Keratinocyte (primary cell): Measurements from ENCODE around the gene RNF8. TPM values are rescaled to one million over a fixed set of nuclear protein-coding genes. Genes with fewer than 3 reads are reported as not detected.

ENCODE experiments used
- DNase-seq: peaks from one replicate; pipeline ENCODE4 v3.0.0-alpha.2; 2011; ENCODE audit warnings: low read depth, missing footprints, low spot score
- FAIRE-seq: peaks from 2 replicates; lab custom pipeline; 2011; peaks lifted over from hg19 to GRCh38; lab: Jason Lieb, UNC
- H2AFZ ChIP-seq: 2 replicates; pipeline ENCODE4 v1.6.0; 2012; ENCODE audit warnings: low read length, control low read depth, inconsistent platforms; ENCODE audit not compliant: control insufficient read depth
- H3K27ac ChIP-seq: 2 replicates; pipeline ENCODE4 v1.5.1; 2011; ENCODE audit warnings: low read length; ENCODE audit not compliant: control insufficient read depth, insufficient read depth
- H3K27me3 ChIP-seq: 3 replicates; pipeline ENCODE4 v1.6.0; 2011; ENCODE audit warnings: low read length; ENCODE audit not compliant: control insufficient read depth, insufficient read depth; ENCODE audit errors: extremely low read depth
- H3K36me3 ChIP-seq, 2 experiments: 2 replicates in 1 of 2; 3 replicates in 1 of 2; pipeline ENCODE4 v1.5.1; 2011; ENCODE audit warnings: low read length in 2 of 2, mild to moderate bottlenecking in 1 of 2; ENCODE audit not compliant: control insufficient read depth in 2 of 2, insufficient read depth in 2 of 2; ENCODE audit errors: extremely low read depth in 1 of 2
- H3K4me1 ChIP-seq: 3 replicates; pipeline ENCODE4 v1.5.1; 2011; ENCODE audit warnings: low read length; ENCODE audit not compliant: control insufficient read depth, insufficient read depth; ENCODE audit errors: extremely low read depth
- H3K4me2 ChIP-seq: 3 replicates; pipeline ENCODE4 v1.6.0; 2011; ENCODE audit warnings: low read depth, low read length; ENCODE audit not compliant: control insufficient read depth, insufficient read depth; ENCODE audit errors: extremely low read depth
- H3K4me3 ChIP-seq, 3 experiments: fragments of 200-600 bp in 1 of 3; sonication (generic) in 1 of 3; 2 replicates in 2 of 3; 3 replicates in 1 of 3; pipeline ENCODE4 v1.5.1; 2011 to 2016; ENCODE audit warnings: low read length in 3 of 3, mild to moderate bottlenecking in 3 of 3, control low read depth in 2 of 3, inconsistent platforms in 1 of 3, low read depth in 1 of 3, mixed read lengths in 1 of 3, mixed run types in 1 of 3, moderate library complexity in 1 of 3; ENCODE audit not compliant: control insufficient read depth in 2 of 3, insufficient read depth in 2 of 3; ENCODE audit errors: extremely low read depth in 1 of 3
- H3K79me2 ChIP-seq: 2 replicates; pipeline ENCODE4 v1.6.0; 2012; ENCODE audit warnings: low read length; ENCODE audit not compliant: control insufficient read depth, insufficient read depth
- H3K9ac ChIP-seq: 3 replicates; pipeline ENCODE4 v1.6.0; 2011; ENCODE audit warnings: low read length; ENCODE audit not compliant: control insufficient read depth, insufficient read depth; ENCODE audit errors: extremely low read depth
- H3K9me1 ChIP-seq: 3 replicates; pipeline ENCODE4 v1.6.0; 2011; ENCODE audit warnings: low read length; ENCODE audit not compliant: control insufficient read depth, insufficient read depth; ENCODE audit errors: extremely low read depth
- H3K9me3 ChIP-seq: 2 replicates; pipeline ENCODE4 v1.5.1; 2012; ENCODE audit warnings: low read depth, low read length; ENCODE audit not compliant: control insufficient read depth
- H4K20me1 ChIP-seq: 3 replicates; pipeline ENCODE4 v1.6.0; 2011; ENCODE audit warnings: low read length; ENCODE audit not compliant: control insufficient read depth, insufficient read depth; ENCODE audit errors: extremely low read depth
- CTCF ChIP-seq, 3 experiments: IDR thresholded peaks in 1 of 3; conservative IDR thresholded peaks in 1 of 3; optimal IDR thresholded peaks in 1 of 3; 2 replicates in 2 of 3; 3 replicates in 1 of 3; pipeline versions ENCODE3 to v1.5.1; 2011; ENCODE audit warnings: low read length in 3 of 3, mild to moderate bottlenecking in 3 of 3, moderate library complexity in 2 of 3, control low read depth in 1 of 3, inconsistent platforms in 1 of 3; ENCODE audit not compliant: insufficient read depth in 2 of 3; ENCODE audit errors: extremely low read depth in 1 of 3
- EZH2 ChIP-seq: IDR thresholded peaks from one replicate; pipeline ENCODE4 v1.6.1; 2012; ENCODE audit warnings: inconsistent platforms, mild to moderate bottlenecking, low read length, moderate library complexity
- dilution Hi-C: fragments of 300-500 bp; cut with MboI; formaldehyde crosslinking; loops from one replicate; pipeline ENCODE4 v1.7.0; 2020; ENCODE audit warnings: low sequenced_read_pairs; ENCODE audit not compliant: extremely low pct_ligation_motif_present
- polyA plus RNA-seq, 5 experiments: library from polyadenylated mRNA; depleted of rRNA in 3 of 5; stranded (reverse) in 3 of 5; stranded (forward) in 1 of 5; unstranded in 1 of 5; fragments of >200 nt; gene quantifications; 1 replicate in 1 of 5; 2 replicates in 3 of 5; 3 replicates in 1 of 5; pipeline versions ENCODE4 v1.2.1 to v1.2.3, GENCODE V29; 2011 to 2012; ENCODE audit warnings: missing spikeins in 2 of 5, low read depth in 1 of 5, low replicate concordance in 1 of 5

RNF8 gene
- polyA plus RNA-seq, 1 donor (not counting 4 experiments of a cell fraction or from before 2014, with no cell fraction given): 34.5 TPM

DNA sequence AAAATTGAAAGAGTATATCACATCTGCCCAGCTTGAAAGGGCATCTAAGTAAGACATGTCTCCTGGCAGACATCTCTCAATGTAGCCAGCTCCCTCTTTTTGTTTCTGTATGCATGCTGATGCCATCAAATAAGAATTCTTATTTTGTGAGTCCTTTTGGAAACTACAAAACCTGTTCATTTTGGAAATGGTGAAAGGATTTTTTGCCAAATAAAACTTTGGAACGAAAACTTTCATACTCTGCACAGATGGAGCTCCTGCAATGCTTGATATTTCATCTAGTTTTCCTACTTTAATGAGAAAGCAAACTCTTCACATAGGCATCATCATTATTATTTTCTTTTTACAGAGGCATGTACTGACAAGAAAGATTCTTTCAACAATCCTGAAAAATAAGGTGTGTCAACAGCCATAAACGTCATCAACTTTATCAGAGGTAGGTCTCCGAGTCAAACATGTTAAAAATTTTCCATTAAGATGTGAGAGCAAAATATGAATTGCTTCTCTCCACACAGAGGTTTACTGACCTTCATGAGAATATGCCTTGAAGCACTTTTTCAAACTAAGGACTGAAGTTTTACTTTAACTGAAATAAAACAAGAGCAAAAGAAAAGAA, 53.1 kb downstream of the RNF8 start:
- peak overlapping the region; percentile 79 for H3K27ac ChIP-seq
- FAIRE-seq: peak; percentile 29
- dilution Hi-C loops: no loop called here

DNA sequence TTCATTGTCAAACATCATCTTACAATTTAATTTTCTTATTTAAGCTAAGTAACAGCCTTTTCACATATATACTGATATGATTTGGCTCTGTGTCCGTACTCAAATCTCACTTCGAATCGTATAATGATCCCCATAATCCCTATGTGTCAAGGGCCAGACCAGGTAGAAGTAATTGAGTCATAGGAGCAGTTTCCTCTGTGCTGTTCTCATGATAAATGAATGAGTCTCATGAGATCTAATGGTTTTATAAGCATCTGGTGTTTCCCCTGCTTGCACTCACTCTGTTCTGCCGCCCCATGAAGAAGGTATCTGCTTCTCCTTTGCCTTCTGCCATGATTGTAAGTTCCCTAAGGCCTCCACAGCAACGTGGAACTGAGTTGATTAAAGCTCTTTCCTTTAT, 54.2 kb downstream of the RNF8 start:
- Histone ChIP-seq H3K4me3 (no peak overlapping the region), H3K4me2 (no peak overlapping the region), H3K4me1 (peaks cover 15% of the 10 kb centered on the region), H4K20me1 (no peaks in the 10 kb centered on the region), H3K9ac (no peak overlapping the region), H3K9me1 (no peaks in the 10 kb centered on the region), H3K9me3 (no peaks in the 10 kb centered on the region), H3K36me3 (no peaks in the 10 kb centered on the region), H3K79me2 (no peaks in the 10 kb centered on the region), H3K27me3 (no peaks in the 10 kb centered on the region), H2AFZ (no peak overlapping the region), H3K27ac (no peak overlapping the region)
- FAIRE-seq: peak; percentile 41
- dilution Hi-C loops: no loop called here
- no peak for DNase-seq
- TF ChIP-seq EZH2: no peak

More for the DNA sequence above, 53.1 kb downstream of the RNF8 start:
- H3K27me3 ChIP-seq: no peaks in the 10 kb centered on the region
- H3K79me2 ChIP-seq: no peaks in the 10 kb centered on the region
- H2AFZ ChIP-seq: peak overlapping the region; percentile 70
- no peak for TF ChIP-seq CTCF (optimal IDR thresholded peaks at IDR 0.05 in 1 of 3, IDR thresholded peaks at IDR 0.05 in 1 of 3, conservative IDR thresholded peaks at IDR 0.05 in 1 of 3; ENCODE audit: extremely low read depth in 1 of 3, insufficient read depth in 2 of 3, low read length in 3 of 3)
- no peak for TF ChIP-seq EZH2
- no peaks in the 10 kb centered on the region for H4K20me1 ChIP-seq
- peak overlapping the region; percentile 60 for H3K9ac ChIP-seq
- no peaks in the 10 kb centered on the region for H3K9me3 ChIP-seq
- H3K4me2 ChIP-seq: peak overlapping the region; percentile 87
- peak overlapping the region in 2 of 3 experiments; percentile 37 to 53 for H3K4me3 ChIP-seq
- H3K4me1 ChIP-seq: peaks cover 15% of the 10 kb centered on the region
- peak; percentile 25 for DNase-seq
- H3K9me1 ChIP-seq: no peaks in the 10 kb centered on the region
- no peaks in the 10 kb centered on the region for H3K36me3 ChIP-seq

DNA sequence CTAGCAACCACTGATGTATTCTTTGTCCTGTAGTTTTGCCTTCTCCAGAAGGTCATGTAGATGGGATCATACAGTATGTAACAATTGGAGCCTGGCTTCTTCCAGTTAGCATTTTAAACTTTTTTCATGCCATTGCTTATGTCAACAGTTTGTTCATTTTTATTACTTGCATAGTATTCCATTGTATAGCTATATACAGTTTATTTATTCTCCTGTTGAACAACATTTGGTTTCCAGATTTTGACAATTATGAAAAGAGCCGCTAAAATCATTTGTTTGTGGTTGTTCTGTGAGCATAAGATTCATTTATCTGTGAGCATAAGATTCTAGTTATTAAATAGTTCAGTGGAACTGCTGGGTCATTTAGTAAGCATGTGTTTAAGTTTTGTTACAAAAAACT, 55.7 kb downstream of the RNF8 start:
- no peaks in the 10 kb centered on the region for H3K9me1 ChIP-seq
- no peak overlapping the region for H3K4me3 ChIP-seq
- peaks cover 15% of the 10 kb centered on the region for H3K4me1 ChIP-seq
- no peak overlapping the region for H3K9ac ChIP-seq
- dilution Hi-C loops: no loop called here
- no peak for FAIRE-seq
- H4K20me1 ChIP-seq: no peaks in the 10 kb centered on the region
- H3K4me2 ChIP-seq: no peak overlapping the region
- H3K9me3 ChIP-seq: no peaks in the 10 kb centered on the region
- no peak for TF ChIP-seq EZH2
- no peak for TF ChIP-seq CTCF (optimal IDR thresholded peaks at IDR 0.05 in 1 of 3, IDR thresholded peaks at IDR 0.05 in 1 of 3, conservative IDR thresholded peaks at IDR 0.05 in 1 of 3; ENCODE audit: extremely low read depth in 1 of 3, insufficient read depth in 2 of 3, low read length in 3 of 3)
- DNase-seq: no peak
- no peak overlapping the region for H2AFZ ChIP-seq
- H3K79me2 ChIP-seq: no peaks in the 10 kb centered on the region
- no peaks in the 10 kb centered on the region for H3K36me3 ChIP-seq
- H3K27me3 ChIP-seq: no peaks in the 10 kb centered on the region
- H3K27ac ChIP-seq: no peak overlapping the region
